Heart right ventricle (tissue), 16 donors: ENCODE measurements around the gene RBP5. TPM values are rescaled to one million over a fixed set of nuclear protein-coding genes. Genes with fewer than 3 reads are reported as not detected.

Experiments
- ATAC-seq, 8 donors: fragments of 200-7000 bp; cut with Tn5 transposase; one replicate each; pipeline ENCODE4 v1.9.1; 2020; ENCODE audit warnings: mild to moderate bottlenecking in 8 of 8, moderate library complexity in 8 of 8, moderate number of reproducible peaks in 1 of 8
- DNase-seq, 2 donors: peaks; one replicate each; pipeline ENCODE4 v3.0.0-alpha.2; 2020
- H3K27ac ChIP-seq, 10 donors: fragments of 200-600 bp; sonication (generic) in 2 of 10; one replicate each; pipeline versions ENCODE4 v1.5.0 to v1.8.0; 2020 to 2022; ENCODE audit warnings: mild to moderate bottlenecking in 3 of 10
- H3K27me3 ChIP-seq, 7 donors: fragments of 200-600 bp; one replicate each; pipeline ENCODE4 v1.8.0; 2021 to 2022; ENCODE audit warnings: mild to moderate bottlenecking in 2 of 7
- H3K36me3 ChIP-seq, 9 donors: fragments of 200-600 bp; sonication (generic) in 1 of 9; one replicate each; pipeline versions ENCODE4 v1.5.0 to v1.8.0; 2020 to 2022; ENCODE audit warnings: mild to moderate bottlenecking in 2 of 9
- H3K4me1 ChIP-seq, 9 donors: fragments of 200-600 bp; sonication (generic) in 1 of 9; one replicate each; pipeline versions ENCODE4 v1.5.0 to v1.8.0; 2020 to 2022; ENCODE audit warnings: mild to moderate bottlenecking in 4 of 9
- H3K4me3 ChIP-seq, 10 donors: fragments of 200-600 bp; sonication (generic) in 2 of 10; one replicate each; pipeline versions ENCODE4 v1.5.0 to v1.8.0; 2020 to 2022; ENCODE audit warnings: mild to moderate bottlenecking in 7 of 10, moderate library complexity in 2 of 10
- H3K9me3 ChIP-seq, 11 donors: fragments of 200-600 bp in 10 of 11; sonication (generic) in 2 of 11; one replicate each; pipeline versions ENCODE4 v1.5.0 to v1.8.0; 2013 to 2022; ENCODE audit warnings: mild to moderate bottlenecking in 2 of 11, control low read depth in 1 of 11, moderate library complexity in 1 of 11
- CTCF ChIP-seq, 9 donors: fragments of 200-600 bp; sonication (generic) in 2 of 9; IDR thresholded peaks; one replicate each; pipeline versions ENCODE4 v1.5.0 to v1.8.0; 2021 to 2022; ENCODE audit warnings: antibody characterized with exemption in 9 of 9, mild to moderate bottlenecking in 5 of 9, moderate library complexity in 1 of 9
- WGBS, 2 donors: extraction: QIAGEN DNeasy Blood & Tissue Kit; methylation state at CpG; one replicate each; pipeline ENCODE4 v1.1.7; 2013; ENCODE audit warnings: inconsistent platforms in 1 of 2; 5-methylcytosine and 5-hydroxymethylcytosine counted together
- intact Hi-C, 10 donors: fragments of 100-400 bp; cut with DNase I; formaldehyde crosslinking; loops; one replicate each; pipeline versions ENCODE4 v1.11.1 to v1.14.2; 2022
- polyA plus RNA-seq, 2 donors: library from polyadenylated mRNA; stranded (reverse); fragments of 200-250 nt; gene quantifications; one replicate each; pipeline ENCODE4 v1.2.3, GENCODE V29; 2013
- total RNA-seq, 10 donors: library from RNA; stranded (reverse); fragmentation: NEBNext Ultra II Directional in 3 of 10; extraction: Animal tissue kit (Norgen Biotek cat#: 25700) in 3 of 10; gene quantifications; one replicate each; pipeline versions ENCODE4 v1.2.1 to v1.2.4, GENCODE V29; 2021 to 2023
- donor health status: Arrhythmogenic right ventricular cardiomyopathy.
- donor health status: ischemic (EF 13 %, LVEDD 7.1; RV severe dilation, severe dysfunction).
- donor health status: healthy with polysubstance abuse.
- donor health status: DM: no; HTN: yes; CAD: no.
- donor health status: DM: no; HTN: no; CAD: no.
- donor health status: ischemic (EF 25% LVEDD 6.9; RV normal size, moderate dysfunction).
- donor health status: ischemic (EF 25% LVEDD 5.7; RV mildly dilated, moderate dysfunction).
- donor health status: healthy.
- donor health status: DM: yes; HTN: yes; CAD: no.
- donor health status: Ischemic cardiomyopathy.
- donor health status: ischemic (EF 35%, LVEDD 5.7; RV mildly dilated, moderate dysfunction).
- donor health status: nonischemic (EF 11% LVEDD 7.7; RV severe dilation, severe dysfunction).
- donor health status: DM: yes; HTN: yes; CAD: no.
- donor health status: PGD.
- donor health status: ischemic (EF 29% LVEDD 5.4; RV normal size, mild dysfunction).
- donor health status: nonischemic (EF 23%, LVEDD 6.1; RV moderate dilation, normal function).

RBP5 gene
- total and polyA plus RNA-seq, 12 donors = 0.34 to 3.2 (median 0.64) TPM; not detected in 6

- no peak overlapping the region for H3K27ac ChIP-seq
- whole genome bisulfite sequencing, 2 donors = 50% methylated on average over 1 of the region's 1 CpG
- no peaks in the 10 kb centered on the region for H3K36me3 ChIP-seq
- H3K4me3 ChIP-seq = no peak overlapping the region
- peaks cover 0 to 57% (median 8%) of the 10 kb centered on the region in 11 donors for H3K9me3 ChIP-seq
- ATAC-seq = no peak
- H3K4me1 ChIP-seq = no peaks in the 10 kb centered on the region
- peaks cover 0 to 15% (median 5%) of the 10 kb centered on the region in 7 donors for H3K27me3 ChIP-seq
- intact Hi-C loops = no loop called here
- no peak for TF ChIP-seq CTCF (IDR thresholded peaks at IDR 0.05)
- DNase-seq = no peak
These were observed 43.2 kb upstream of the RBP5 start for GRCh38 chr12:7171854-7172253.

- Histone ChIP-seq H3K4me3 (no peak overlapping the region), H3K9me3 (peaks cover 0 to 61% (median 8%) of the 10 kb centered on the region in 11 donors), H3K36me3 (no peaks in the 10 kb centered on the region), H3K27me3 (peaks cover 0 to 13% (median 8%) of the 10 kb centered on the region in 7 donors), H3K4me1 (no peaks in the 10 kb centered on the region), H3K27ac (no peak overlapping the region)
- intact Hi-C loops = no loop called here
- DNase-seq (no peak), ATAC-seq (no peak)
- TF ChIP-seq CTCF (IDR thresholded peaks at IDR 0.05) = no peak
These were observed 41.3 kb upstream of the RBP5 start for GRCh38 chr12:7169951-7170350.

DNA sequence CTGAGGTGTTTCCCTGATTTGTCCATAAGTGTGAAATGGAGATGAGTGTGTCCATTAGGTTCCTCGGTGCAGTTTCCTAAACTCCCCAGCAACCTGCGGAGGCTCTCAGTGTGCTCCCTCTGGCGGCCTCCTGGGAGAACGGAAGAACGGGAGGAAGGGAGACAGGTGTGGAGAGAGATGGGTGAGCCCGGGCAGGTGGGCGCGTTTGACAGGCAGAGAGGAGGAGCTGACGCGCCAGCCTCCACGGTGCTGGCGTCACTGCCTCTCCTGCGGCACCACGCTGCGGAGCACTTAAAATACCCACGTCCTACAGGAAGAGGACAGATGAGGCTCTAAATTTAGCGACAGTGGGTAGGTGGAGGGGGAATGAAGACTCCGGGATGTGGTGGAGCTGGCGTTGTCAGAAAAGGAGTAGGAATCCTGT, 34.0 kb upstream of the RBP5 start:
- intact Hi-C loops = no loop called here
- peak in 6 of 8 donors; percentile 30 to 76 (median 60) for ATAC-seq
- WGBS, 2 donors = 2 to 3% methylated on average over 19 of the region's 19 CpGs
- peaks cover 0 to 4% (median 0%) of the 10 kb centered on the region in 9 donors for H3K36me3 ChIP-seq
- H3K4me1 ChIP-seq = peaks cover 0 to 7% (median 0%) of the 10 kb centered on the region in 9 donors
- DNase-seq = no peak
- peak in 8 of 9 donors; percentile 22 to 56 (median 46) for TF ChIP-seq CTCF (IDR thresholded peaks at IDR 0.05)
- H3K27ac ChIP-seq = no peak overlapping the region
- H3K27me3 ChIP-seq = peaks cover 0 to 24% (median 11%) of the 10 kb centered on the region in 7 donors
- peaks cover 0 to 13% (median 0%) of the 10 kb centered on the region in 11 donors for H3K9me3 ChIP-seq
- H3K4me3 ChIP-seq = no peak overlapping the region

DNA sequence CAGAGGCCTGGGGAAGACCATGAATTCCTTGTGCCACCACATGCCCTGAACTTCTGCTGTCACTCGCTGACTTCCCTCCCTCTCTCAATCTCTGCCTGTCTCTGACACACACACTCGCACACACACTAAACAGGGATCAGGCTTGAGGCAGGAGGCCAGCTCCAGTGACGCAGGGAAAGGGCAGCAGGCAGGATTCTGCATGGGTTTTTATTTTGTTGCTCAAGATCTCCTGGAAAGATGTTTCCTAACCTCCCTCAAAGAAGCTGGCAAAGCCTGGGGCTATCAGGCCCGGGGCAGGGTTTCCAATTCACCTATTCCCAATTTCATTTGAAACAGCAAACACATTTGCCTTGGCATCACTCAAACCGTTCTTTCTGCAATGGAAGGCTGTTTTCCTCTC, 33.1 kb upstream of the RBP5 start:
- peaks cover 0 to 7% (median 0%) of the 10 kb centered on the region in 9 donors for H3K4me1 ChIP-seq

More for the DNA sequence above, 33.1 kb upstream of the RBP5 start:
- Histone ChIP-seq H3K36me3 (peaks cover 0 to 9% (median 0%) of the 10 kb centered on the region in 9 donors), H3K4me3 (no peak overlapping the region), H3K27ac (no peak overlapping the region), H3K27me3 (peaks cover 0 to 24% (median 11%) of the 10 kb centered on the region in 7 donors), H3K9me3 (peaks cover 0 to 4% (median 0%) of the 10 kb centered on the region in 11 donors)
- no peak for TF ChIP-seq CTCF (IDR thresholded peaks at IDR 0.05)
- intact Hi-C loops = no loop called here
- ATAC-seq = peak in 1 of 8 donors; percentile 14
- no peak for DNase-seq
- WGBS, 2 donors = 86 to 90% methylated on average over 5 of the region's 5 CpGs
